ENCODE data around the gene SEPTIN2. TPM values are rescaled to one million over a fixed set of nuclear protein-coding genes. Genes with fewer than 3 reads are reported as not detected.
A peak's percentile ranks its signal among the peaks of the same experiment; 100 is the strongest.
"Not testable (repeated sequence)": the region's sequence is repeated elsewhere in the genome, so short reads cannot be mapped to it uniquely, and the experiment has no call there.

SEPTIN2 gene
- total RNA-seq, 1 donor from 2014 or later = 234 TPM

- no peak for DNase-seq (ENCODE audit: low spot score)
Measured at GRCh38 chr2:241381872-241382271, 66.1 kb downstream of the SEPTIN2 start.

DNA sequence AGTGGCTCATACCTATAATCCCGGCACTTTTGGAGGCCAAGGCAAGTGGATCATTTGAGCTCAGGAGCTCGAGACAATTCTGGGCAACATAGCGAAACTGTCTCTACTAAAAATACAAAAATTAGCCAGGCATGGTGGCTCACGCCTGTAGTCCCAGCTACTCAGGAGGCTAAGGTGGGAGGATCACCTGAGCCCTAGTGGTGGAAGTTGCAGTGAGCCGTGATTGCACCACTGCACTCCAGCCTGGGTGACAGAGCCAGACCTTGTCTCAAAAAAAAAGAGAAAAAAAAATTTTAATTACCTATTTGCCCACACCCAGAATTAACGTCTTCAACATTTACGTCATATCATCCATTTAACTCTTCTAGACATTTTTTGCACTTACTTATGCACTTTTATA lies 69.7 kb downstream of the SEPTIN2 start:
- DNase-seq (ENCODE audit: low spot score) = not testable (repeated sequence)

- DNase-seq (ENCODE audit: low spot score) = no peak
Measured at GRCh38 chr2:241386519-241386918, 70.8 kb downstream of the SEPTIN2 start.

DNA sequence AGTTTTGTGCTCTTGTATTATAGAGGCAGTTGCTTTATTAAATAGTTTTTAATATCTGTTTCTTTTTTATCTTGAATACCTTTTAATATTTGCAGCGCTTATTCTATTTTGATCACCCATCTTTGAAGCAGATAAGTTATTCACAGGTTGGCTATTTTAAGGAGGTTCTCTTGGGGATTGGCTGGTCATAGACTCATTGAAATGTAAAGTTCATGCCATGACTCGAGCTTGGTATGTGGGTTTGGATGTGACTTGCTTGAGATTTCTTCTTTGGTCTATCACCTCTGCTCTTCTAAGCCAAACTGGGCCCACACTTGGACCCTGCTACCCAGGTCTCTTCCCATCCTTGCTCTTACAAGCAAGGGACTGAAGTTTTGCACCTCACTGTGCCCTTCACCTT lies 74.0 kb downstream of the SEPTIN2 start:
- no peak for DNase-seq (ENCODE audit: low spot score)

DNA sequence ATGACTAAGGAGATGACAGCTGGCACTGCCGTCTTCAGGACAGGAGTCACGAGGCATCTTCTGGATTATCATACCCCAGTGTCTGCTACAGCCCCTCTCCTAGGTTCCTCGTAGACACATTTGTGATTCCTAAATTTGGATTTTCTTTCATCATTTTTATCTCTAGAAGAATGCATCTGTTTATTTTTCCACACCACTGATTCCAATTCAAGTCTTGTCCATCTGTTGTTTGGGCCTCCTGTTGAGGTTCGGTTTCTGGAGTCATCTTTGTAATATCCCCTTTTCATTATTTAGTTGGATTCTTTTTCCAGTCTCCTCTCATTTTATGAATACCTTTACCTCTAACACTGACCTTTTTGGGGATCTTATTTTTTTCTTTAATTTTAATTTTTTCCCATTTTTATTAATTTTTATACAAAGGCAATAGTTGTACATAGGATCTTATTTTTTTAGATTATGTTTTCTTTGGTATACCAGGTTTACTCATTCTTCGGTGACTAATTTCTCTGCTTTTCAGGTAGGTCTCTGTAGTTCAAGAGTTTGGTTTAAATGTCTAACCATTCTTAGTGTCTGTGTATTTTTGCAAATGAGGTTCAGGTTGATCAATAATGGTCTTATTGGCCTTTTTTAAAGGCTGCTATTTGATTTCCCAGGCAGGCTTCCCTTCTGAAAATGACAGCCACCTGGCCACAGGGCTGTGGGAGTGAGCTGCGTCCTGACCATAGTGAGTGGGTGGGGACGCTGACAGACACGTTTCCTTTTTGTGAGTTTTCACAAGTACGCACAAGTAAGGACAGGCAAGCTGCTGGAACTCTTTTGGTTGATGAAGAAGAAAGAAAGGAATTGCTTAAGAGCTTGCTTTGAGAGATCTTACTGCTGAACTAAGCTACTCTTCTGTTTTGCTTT lies 74.8 kb downstream of the SEPTIN2 start:
- no peak for DNase-seq (ENCODE audit: low spot score)

DNA sequence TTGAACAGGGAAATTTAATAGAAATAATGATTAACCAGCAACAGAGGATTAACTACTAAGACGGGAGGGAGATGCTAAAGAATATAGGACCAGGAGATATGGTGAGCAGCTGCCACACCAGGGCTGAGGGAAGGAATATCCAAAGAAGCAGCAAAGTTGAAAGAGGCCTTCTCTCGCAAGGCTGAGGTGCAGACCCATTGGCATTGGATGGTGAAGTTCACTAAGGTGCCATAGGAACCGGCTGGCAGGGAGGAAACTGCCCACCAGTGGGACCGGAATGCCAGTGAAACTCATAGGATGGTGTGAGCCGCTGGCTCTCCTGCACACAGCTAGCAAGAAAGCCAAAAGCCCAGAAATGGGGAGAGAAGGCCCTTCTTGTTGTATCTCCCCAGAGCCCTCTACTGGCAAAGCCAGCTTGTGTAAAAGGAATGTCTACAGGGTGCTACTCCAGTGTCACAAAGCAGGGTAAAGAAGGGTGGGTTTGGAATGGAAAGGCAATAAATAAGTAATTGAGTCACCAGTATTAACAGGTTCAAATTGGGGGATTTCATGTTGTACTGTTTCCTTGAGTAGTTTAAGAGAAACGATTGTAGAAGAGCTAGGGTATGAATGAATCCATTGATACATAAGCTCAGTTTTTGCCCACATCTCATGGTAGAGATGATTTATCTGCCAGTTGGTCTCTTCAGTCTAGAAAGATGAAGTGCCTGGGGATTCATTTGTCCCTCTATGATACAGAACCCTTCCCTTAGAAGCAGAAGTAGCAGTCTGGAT lies 76.4 kb downstream of the SEPTIN2 start:
- DNase-seq (ENCODE audit: low spot score) = peak; percentile 50

DNA sequence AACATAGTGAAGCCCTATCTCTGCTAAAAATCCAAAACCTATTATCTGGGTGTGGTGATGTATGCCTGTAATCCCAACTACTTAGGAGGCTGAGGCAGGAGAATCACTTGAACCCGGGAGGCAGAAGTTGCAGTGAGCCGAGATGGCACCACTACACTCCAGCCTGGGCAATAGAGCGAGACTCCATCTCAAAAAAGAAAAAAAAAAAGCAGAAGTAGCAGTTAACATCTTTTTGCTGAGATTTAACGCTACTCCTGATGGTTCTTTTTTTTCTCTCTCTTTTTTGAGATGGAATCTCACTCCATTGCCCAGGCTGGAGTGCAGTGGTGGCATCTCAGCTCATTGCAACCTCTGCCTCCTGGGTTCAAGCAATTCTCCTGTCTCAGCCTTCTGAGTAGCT lies 77.0 kb downstream of the SEPTIN2 start:
- DNase-seq (ENCODE audit: low spot score) = not testable (repeated sequence)

- no peak for DNase-seq (ENCODE audit: low spot score)
Measured at GRCh38 chr2:241393524-241394196, 77.9 kb downstream of the SEPTIN2 start.

GRCh38 chr2:241396809-241397208 lies 81.1 kb downstream of the SEPTIN2 start:
- DNase-seq (ENCODE audit: low spot score) = not testable (repeated sequence)

GRCh38 chr2:241399941-241400922 lies 84.5 kb downstream of the SEPTIN2 start:
- DNase-seq (ENCODE audit: low spot score) = peak; percentile 29

Other genes starting within 250 kb of the SEPTIN2 start
- 32.7 TPM for gene MTERF4, start 213.6 kb upstream of the SEPTIN2 start, total RNA-seq
- gene PASK, start 166.5 kb upstream of the SEPTIN2 start, total RNA-seq = 16.9 TPM
- gene PPP1R7, start 165.5 kb upstream of the SEPTIN2 start, total RNA-seq = 58.6 TPM
- gene ANO7, start 127.2 kb upstream of the SEPTIN2 start, total RNA-seq = 2.7 TPM
- gene HDLBP, start 253 bp upstream of the SEPTIN2 start, total RNA-seq = 464 TPM
- gene FARP2, start 40.4 kb downstream of the SEPTIN2 start, total RNA-seq = 68.8 TPM
- 158 TPM for gene STK25, start 192.7 kb downstream of the SEPTIN2 start, total RNA-seq
- gene BOK, start 242.8 kb downstream of the SEPTIN2 start, total RNA-seq = 76.8 TPM

All from mucosa of gallbladder (tissue), 1 donor.